WTC11 (cell line): ENCODE measurements around the gene TEX35.
"Not testable (repeated sequence)": the region's sequence is repeated elsewhere in the genome, so short reads cannot be mapped to it uniquely, and the experiment has no call there.

Experiments
- CREB1 ChIP-seq: sonication (generic); formaldehyde crosslinking; IDR thresholded peaks from 2 replicates; pipeline ENCODE4 v1.8.0; 2023; ENCODE audit warnings: mild to moderate bottlenecking, missing genetic modification reagents
- CTCF ChIP-seq: fragments of 200-600 bp; IDR thresholded peaks from 2 replicates; pipeline ENCODE4 v1.8.0; 2022; ENCODE audit warnings: antibody characterized with exemption
- PRDM15 ChIP-seq: sonication (generic); formaldehyde crosslinking; IDR thresholded peaks from 2 replicates; pipeline ENCODE4 v1.8.0; 2022; ENCODE audit warnings: missing genetic modification reagents
- ZNF121 ChIP-seq: sonication (generic); formaldehyde crosslinking; IDR thresholded peaks from 2 replicates; pipeline ENCODE4 v1.8.0; 2023; ENCODE audit warnings: missing genetic modification reagents
- TF ChIP-seq, protein P1 (sequence below): fragments of 250-450 bp; sonication (Bioruptor Pico); IDR thresholded peaks from 2 replicates; pipeline ENCODE4 v2.1.2; 2022; ENCODE audit warnings: mild to moderate bottlenecking, moderate library complexity

GRCh38 chr1:178555613-178556012, 42.7 kb downstream of the TEX35 start:
- TF ChIP-seq CTCF; CREB1 (CRISPR knock-in tag); PRDM15 (CRISPR knock-in tag); ZNF121: not testable (repeated sequence)
- TF ChIP-seq, protein P1, sequence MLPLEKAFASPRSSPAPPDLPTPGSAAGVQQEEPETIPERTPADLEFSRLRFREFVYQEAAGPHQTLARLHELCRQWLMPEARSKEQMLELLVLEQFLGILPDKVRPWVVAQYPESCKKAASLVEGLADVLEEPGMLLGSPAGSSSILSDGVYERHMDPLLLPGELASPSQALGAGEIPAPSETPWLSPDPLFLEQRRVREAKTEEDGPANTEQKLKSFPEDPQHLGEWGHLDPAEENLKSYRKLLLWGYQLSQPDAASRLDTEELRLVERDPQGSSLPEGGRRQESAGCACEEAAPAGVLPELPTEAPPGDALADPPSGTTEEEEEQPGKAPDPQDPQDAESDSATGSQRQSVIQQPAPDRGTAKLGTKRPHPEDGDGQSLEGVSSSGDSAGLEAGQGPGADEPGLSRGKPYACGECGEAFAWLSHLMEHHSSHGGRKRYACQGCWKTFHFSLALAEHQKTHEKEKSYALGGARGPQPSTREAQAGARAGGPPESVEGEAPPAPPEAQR (CRISPR knock-in tag), result not testable (repeated sequence)
